ENCODE results near the gene SCYL3. TPM values are rescaled to one million over a fixed set of nuclear protein-coding genes. Genes with fewer than 3 reads are reported as not detected.

The SCYL3 gene
- total RNA-seq, 6 experiments from 2014 or later, result 6.2 to 9.3 (median 8.3) TPM

DNA sequence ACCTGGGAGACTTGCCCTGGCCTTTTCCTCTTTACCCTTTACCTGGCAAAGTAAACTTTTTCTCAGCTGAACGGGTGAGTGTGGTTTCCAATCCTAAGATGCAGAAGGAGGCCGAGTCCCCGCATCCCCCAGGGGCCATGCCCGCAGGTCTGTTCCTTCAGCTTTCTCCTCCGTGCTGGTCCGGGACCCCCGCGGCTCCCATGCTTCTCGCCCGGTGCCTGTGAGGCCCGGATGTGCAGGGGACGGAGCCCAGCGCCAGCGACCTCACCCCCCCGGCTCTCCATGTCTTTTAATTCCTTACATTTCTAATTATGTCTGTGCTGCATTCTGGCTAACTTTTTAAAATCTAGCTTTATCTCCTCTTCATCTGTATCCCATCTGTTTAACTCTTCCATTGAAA, 21.5 kb upstream of the SCYL3 start:
- no peak for TF ChIP-seq POLR2A (IDR thresholded peaks at IDR 0.05)
- TF ChIP-seq, protein P1, sequence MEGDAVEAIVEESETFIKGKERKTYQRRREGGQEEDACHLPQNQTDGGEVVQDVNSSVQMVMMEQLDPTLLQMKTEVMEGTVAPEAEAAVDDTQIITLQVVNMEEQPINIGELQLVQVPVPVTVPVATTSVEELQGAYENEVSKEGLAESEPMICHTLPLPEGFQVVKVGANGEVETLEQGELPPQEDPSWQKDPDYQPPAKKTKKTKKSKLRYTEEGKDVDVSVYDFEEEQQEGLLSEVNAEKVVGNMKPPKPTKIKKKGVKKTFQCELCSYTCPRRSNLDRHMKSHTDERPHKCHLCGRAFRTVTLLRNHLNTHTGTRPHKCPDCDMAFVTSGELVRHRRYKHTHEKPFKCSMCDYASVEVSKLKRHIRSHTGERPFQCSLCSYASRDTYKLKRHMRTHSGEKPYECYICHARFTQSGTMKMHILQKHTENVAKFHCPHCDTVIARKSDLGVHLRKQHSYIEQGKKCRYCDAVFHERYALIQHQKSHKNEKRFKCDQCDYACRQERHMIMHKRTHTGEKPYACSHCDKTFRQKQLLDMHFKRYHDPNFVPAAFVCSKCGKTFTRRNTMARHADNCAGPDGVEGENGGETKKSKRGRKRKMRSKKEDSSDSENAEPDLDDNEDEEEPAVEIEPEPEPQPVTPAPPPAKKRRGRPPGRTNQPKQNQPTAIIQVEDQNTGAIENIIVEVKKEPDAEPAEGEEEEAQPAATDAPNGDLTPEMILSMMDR (IDR thresholded peaks at IDR 0.05), result no peak
- H3K27ac ChIP-seq, result no peak overlapping the region
- intact Hi-C loops (cut with DNase I), result no loop called here
- H3K4me1 ChIP-seq, result no peaks in the 10 kb centered on the region
- no peaks in the 10 kb centered on the region for H3K9me3 ChIP-seq
- WGBS (ENCODE audit: insufficient coverage, low coverage, low lambda C conversion rate, missing lambda C conversion rate), result 62% methylated on average over 8 of the region's 15 CpGs
- H3K36me3 ChIP-seq, result no peaks in the 10 kb centered on the region
- H3K4me3 ChIP-seq, result no peak overlapping the region
- DNase-seq (no peak), ATAC-seq (no peak)
- H3K27me3 ChIP-seq, result no peaks in the 10 kb centered on the region

DNA sequence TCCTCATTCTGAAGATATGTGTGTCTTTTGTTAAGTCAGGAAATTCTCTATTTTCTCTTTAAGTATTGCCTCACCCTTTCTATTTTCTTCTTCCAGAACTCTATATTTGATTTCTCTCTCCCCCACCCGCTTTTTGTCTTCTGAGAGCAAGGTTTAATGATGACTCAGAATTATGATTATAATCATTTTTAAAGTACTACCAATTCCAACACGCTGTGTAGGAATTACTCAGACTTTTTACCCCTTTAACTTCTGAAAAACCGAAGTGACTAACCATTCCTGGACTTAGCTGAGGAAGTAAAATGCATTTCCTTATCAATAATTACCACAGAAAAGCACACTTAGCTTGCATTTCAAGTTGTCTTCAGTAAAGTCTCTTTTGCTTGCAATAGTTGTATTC, 20.8 kb upstream of the SCYL3 start:
- no peak for TF ChIP-seq POLR2A (IDR thresholded peaks at IDR 0.05)
- TF ChIP-seq, protein P1 (IDR thresholded peaks at IDR 0.05), result no peak
- intact Hi-C loops (cut with DNase I), result no loop called here
- ATAC-seq (no peak), DNase-seq (no peak)
- H3K9me3 ChIP-seq, result no peaks in the 10 kb centered on the region
- H3K4me3 ChIP-seq, result no peak overlapping the region
- no peaks in the 10 kb centered on the region for H3K4me1 ChIP-seq
- no peaks in the 10 kb centered on the region for H3K27me3 ChIP-seq
- no peaks in the 10 kb centered on the region for H3K36me3 ChIP-seq
- WGBS (ENCODE audit: insufficient coverage, low coverage, low lambda C conversion rate, missing lambda C conversion rate), result 50% methylated on average over 3 of the region's 3 CpGs
- H3K27ac ChIP-seq, result no peak overlapping the region

DNA sequence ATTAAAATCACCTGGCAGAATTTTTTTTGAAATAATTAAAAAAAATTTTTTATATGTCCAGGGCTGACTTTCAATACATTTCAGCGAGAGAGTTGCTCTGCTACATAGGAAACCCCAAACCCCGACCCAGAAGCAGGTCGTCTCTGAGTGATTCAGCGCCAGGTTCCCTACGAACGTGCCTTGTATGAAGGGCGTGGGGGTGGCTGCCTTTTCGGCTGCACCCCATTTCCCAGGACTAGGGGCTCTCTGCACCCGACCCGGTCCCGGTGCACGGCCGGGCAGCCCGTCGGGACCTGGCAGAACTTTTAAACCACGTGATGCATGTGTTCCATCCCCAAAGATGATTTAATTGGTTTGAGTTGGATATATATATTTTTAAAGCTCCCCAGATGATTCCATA, 15.8 kb upstream of the SCYL3 start:
- whole genome bisulfite sequencing (ENCODE audit: insufficient coverage, low coverage, low lambda C conversion rate, missing lambda C conversion rate), result 86% methylated on average over 13 of the region's 16 CpGs
- DNase-seq (no peak), ATAC-seq (no peak)
- intact Hi-C loops (cut with DNase I), result no loop called here
- TF ChIP-seq, protein P1 (IDR thresholded peaks at IDR 0.05), result no peak
- no peak for TF ChIP-seq POLR2A (IDR thresholded peaks at IDR 0.05)
- H3K27ac ChIP-seq, result no peak overlapping the region
- H3K36me3 ChIP-seq, result no peaks in the 10 kb centered on the region
- H3K4me1 ChIP-seq, result no peaks in the 10 kb centered on the region
- no peak overlapping the region for H3K4me3 ChIP-seq
- no peaks in the 10 kb centered on the region for H3K27me3 ChIP-seq
- H3K9me3 ChIP-seq, result no peaks in the 10 kb centered on the region

DNA sequence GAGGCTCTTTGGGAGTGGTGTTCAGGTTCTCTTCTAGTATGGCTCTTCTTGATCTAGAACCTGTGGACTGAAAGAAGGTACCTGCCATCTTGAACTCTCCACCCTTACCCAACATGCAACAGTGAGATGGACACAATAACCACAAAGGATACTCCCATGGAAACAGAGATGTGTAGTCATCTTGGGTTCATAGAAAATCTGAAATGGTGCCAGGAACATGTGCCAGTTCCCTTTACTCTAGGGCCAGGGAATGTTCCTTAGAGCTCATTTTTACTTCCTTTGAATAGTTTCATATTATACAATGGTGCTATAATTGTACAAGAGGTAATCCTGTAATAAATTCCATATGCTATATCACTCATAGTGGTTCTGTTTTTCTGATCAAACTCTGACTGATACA, 13.2 kb upstream of the SCYL3 start:
- no peaks in the 10 kb centered on the region for H3K27me3 ChIP-seq
- no peak for ATAC-seq
- no peaks in the 10 kb centered on the region for H3K9me3 ChIP-seq
- no peak for TF ChIP-seq POLR2A (IDR thresholded peaks at IDR 0.05)
- TF ChIP-seq, protein P1 (IDR thresholded peaks at IDR 0.05), result no peak
- intact Hi-C loops (cut with DNase I), result no loop called here
- H3K4me3 ChIP-seq, result no peak overlapping the region
- DNase-seq, result no peak
- no peaks in the 10 kb centered on the region for H3K4me1 ChIP-seq
- H3K27ac ChIP-seq, result no peak overlapping the region
- H3K36me3 ChIP-seq, result no peaks in the 10 kb centered on the region

DNA sequence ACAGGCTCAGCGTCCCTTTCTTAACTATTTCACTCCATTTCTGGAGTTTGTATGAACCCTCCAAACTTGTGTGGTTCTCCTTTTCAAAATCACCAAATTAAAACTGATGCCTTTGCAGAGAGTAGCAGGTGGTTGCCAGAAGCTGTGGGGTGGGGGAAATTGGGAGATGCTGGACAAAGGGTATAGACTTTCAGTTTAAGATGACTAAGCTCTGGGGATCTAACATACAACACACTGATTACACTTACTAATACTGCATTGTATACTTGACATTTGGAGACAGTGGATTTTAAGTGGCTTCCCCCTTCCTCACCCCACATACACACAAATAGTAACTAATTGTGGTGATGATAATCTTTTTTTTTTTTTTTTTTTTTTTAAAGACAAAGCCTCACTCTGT, 11.1 kb upstream of the SCYL3 start:
- DNase-seq, result no peak
- Histone ChIP-seq H3K27ac (no peak overlapping the region), H3K9me3 (no peaks in the 10 kb centered on the region), H3K4me1 (peaks cover 0 to 8% (median 4%) of the 10 kb centered on the region in 4 donors), H3K4me3 (no peak overlapping the region), H3K27me3 (no peaks in the 10 kb centered on the region), H3K36me3 (no peaks in the 10 kb centered on the region)
- ATAC-seq, result no peak
- intact Hi-C loops (cut with DNase I), result no loop called here
- WGBS (ENCODE audit: insufficient coverage, low coverage, low lambda C conversion rate, missing lambda C conversion rate), result 88% methylated on average over 1 of the region's 1 CpG
- TF ChIP-seq POLR2A (IDR thresholded peaks at IDR 0.05), result no peak
- TF ChIP-seq, protein P1 (IDR thresholded peaks at IDR 0.05), result no peak

Data from right lobe of liver (tissue), 6 donors.